H1 (cell line): ENCODE results near the gene VTI1B. TPM values are rescaled to one million over a fixed set of nuclear protein-coding genes. Genes with fewer than 3 reads are reported as not detected.

Experiments used
- MAFK ChIP-seq: IDR thresholded peaks from 2 replicates; pipeline ENCODE4 v1.6.1; 2012; ENCODE audit warnings: low read depth, mild to moderate bottlenecking, improper control_type of control experiment, low read length
- SUZ12 ChIP-seq: fragments of 200-600 bp; sonication (generic); IDR thresholded peaks from 2 replicates; pipeline ENCODE4 v1.6.1; 2012; ENCODE audit warnings: mild to moderate bottlenecking, inconsistent platforms, low read length, moderate library complexity, mixed read lengths
- polyA plus RNA-seq, 7 experiments: library from polyadenylated mRNA; depleted of rRNA in 3 of 7; stranded (reverse) in 5 of 7; unstranded in 2 of 7; fragments of >200 nt in 5 of 7; fragments of 200-250 nt in 2 of 7; gene quantifications; 1 replicate in 5 of 7; 2 replicates in 1 of 7; 4 replicates in 1 of 7; pipeline versions ENCODE4 v1.2.1 to v1.2.3, GENCODE V29; 2011 to 2013; ENCODE audit warnings: missing spikeins in 2 of 7, mixed read lengths in 2 of 7
- total RNA-seq: library from RNA; stranded (reverse); fragmentation: NEBNext Ultra II Directional; extraction: Animal tissue kit (Norgen Biotek cat#: 25700); gene quantifications from 2 replicates; pipeline ENCODE4 v1.2.1, GENCODE V29; 2021

Gene VTI1B
- total and polyA plus RNA-seq, 2 of the 8 experiments (the other 6 are each of a cell fraction or from before 2014, with no cell fraction given), result 28.1 to 98.7 TPM

GRCh38 chr14:67666750-67667449 is 7.5 kb downstream of the VTI1B start (continued):
- TF ChIP-seq SUZ12, result no peak
- TF ChIP-seq MAFK, result no peak
